ENCODE measurements around the gene SUGCT.
"Not testable (repeated sequence)": the region's sequence is repeated elsewhere in the genome, so short reads cannot be mapped to it uniquely, and the experiment has no call there.

The SUGCT gene

DNA sequence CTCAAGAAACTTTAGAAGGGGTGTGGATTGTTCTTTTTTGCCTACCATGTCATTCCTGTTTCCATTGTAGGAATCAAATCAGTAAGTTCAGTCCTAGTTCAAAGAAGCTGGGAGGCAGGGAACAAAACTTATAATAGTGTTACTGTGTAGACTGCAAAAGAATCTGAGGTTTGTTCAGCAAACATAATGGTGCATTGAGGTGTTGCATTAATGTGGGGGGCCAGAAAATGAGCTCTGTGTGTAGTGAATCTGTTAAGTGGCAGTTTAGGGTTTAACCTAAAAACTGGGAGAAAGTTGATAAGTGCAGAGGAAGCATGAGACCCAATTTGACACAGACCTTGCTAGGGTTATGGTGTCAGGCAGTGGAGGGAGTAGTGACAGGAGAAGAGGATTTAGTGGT lies 197.7 kb downstream of the SUGCT start:
- no peak for DNase-seq

- DNase-seq = no peak
These were observed 207.0 kb downstream of the SUGCT start for GRCh38 chr7:40341836-40342235.

GRCh38 chr7:40346554-40346953 lies 211.7 kb downstream of the SUGCT start:
- no peak for DNase-seq

DNA sequence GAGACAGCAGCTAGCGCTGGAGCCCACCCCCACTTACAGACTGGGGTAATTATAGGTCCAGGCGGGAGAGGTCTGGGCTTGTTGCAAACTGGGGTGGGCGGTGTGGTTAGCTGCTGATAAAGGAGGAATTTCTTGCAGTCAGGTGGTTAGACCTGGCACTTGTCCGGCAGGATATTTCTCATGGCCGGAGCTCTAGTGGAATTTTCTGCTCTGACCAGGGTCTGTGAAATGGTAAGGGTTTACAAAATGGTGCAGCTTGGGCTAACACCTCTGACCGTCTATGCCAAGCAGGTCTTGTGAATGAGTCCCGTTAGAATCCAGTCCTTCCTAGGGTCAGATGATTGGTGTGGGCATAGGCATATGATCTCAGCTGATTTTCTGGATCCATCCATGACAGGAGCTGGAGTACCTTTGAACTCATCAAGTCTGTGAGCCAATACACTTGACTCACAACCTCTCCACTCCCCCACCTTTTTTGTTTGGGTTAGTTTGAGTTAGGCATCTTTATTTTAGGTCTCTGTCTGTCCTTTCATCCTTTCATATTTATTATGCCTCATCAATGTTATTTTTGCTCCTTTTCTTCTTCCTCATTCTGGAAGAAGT lies 213.4 kb downstream of the SUGCT start:
- no peak for DNase-seq

- no peak for DNase-seq
These were observed 215.3 kb downstream of the SUGCT start for GRCh38 chr7:40350100-40350499.

GRCh38 chr7:40354711-40355110 lies 219.9 kb downstream of the SUGCT start:
- DNase-seq = no peak

DNA sequence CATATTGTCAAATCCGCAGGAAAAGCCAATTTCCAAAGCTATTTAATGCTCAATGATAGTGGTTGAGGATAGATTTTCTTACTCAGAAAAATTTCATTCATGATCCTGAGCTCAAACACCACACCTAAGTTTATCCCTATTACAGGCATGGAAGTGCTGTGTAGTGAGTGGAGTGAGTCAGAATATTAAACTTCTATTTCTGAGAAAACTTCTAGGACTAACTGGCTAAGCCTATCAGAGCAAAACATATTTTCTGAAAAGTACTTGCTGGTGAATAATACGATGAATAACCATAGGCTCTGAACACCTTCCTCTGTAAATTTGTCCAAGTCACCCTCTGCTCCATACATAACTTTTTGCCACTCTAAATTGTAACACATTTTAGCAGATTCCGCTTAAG lies 221.5 kb downstream of the SUGCT start:
- no peak for DNase-seq

- no peak for DNase-seq
These were observed 222.3 kb downstream of the SUGCT start for GRCh38 chr7:40356871-40357709.

DNA sequence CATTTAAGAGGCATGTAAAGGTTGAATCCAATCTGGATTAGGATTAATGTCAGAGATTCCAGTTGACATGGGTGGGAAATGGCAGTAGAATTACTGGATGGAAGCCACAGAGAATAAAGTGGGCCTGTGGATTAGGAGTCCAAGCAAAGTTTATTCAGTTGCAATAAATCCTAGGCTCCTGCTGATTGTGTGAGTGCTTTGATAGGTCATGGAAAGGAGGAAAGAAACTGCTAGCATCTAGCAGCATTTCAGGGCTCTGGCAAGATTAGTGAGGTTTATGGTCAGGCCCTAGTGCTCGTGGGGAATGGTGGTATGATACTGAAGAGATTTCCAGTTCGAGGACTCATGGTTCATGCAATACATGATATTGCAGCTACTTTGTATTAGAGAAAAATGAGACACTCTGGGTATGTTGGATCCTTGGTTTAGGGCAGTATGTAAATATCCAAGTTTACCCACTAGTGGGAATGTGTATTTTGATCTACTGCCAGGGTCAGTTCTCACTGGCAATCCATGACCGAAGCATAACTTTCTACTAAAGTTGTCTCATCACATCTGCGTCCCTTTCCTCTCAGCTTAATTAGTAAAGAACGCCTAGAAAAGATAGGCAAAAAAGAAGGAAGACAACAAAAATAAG lies 235.0 kb downstream of the SUGCT start:
- DNase-seq = no peak

DNA sequence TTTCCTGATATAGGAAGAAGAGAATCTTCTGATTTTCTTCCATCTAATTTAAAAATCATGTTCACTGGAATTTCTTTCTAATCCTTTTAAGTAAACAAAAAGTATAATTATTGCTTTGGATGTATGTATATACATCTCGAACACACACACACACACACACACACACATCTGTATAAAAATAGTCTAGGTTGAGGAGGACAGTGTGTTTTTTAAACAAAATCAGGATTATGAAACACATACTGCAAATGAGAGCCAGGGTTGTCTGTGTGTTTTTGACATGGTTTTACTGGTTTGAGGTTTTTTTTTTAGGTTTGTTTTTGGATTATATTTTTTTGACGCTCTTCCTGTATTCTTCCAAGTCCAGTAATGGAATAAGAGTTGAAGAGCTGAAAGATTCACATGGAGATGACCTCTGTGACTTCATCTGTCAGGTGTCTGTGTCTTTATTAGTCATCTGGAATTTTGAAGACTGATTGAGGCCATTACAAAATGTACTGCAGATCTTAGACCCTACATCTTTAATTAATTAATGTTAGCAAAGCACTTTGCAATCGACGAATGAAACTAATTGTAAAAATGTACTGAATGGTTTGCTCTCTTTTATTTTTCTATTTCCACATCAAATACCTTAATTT lies 237.1 kb downstream of the SUGCT start:
- no peak for DNase-seq

GRCh38 chr7:40374575-40374974 lies 239.8 kb downstream of the SUGCT start:
- no peak for DNase-seq

DNA sequence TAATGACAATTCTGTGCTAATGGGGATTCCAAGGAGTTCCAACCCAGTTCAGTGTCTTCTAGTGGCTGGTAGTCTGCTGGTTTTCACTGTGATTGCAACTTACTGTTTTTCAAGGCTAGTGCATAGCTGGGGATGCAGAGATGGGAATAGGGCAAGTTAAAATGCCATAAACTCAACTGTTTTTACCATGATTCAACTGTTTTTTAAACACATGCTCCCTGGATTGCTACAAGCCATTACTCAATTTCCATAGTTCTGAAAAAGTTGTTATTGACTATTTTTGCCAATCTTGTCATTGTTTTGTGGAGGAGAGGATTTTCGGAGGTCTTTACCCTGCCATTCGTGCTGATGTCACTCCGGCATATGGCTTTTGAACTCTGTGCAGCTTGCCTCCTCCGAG lies 245.3 kb downstream of the SUGCT start:
- no peak for DNase-seq

GRCh38 chr7:40382145-40382544 lies 247.3 kb downstream of the SUGCT start:
- DNase-seq = no peak

DNA sequence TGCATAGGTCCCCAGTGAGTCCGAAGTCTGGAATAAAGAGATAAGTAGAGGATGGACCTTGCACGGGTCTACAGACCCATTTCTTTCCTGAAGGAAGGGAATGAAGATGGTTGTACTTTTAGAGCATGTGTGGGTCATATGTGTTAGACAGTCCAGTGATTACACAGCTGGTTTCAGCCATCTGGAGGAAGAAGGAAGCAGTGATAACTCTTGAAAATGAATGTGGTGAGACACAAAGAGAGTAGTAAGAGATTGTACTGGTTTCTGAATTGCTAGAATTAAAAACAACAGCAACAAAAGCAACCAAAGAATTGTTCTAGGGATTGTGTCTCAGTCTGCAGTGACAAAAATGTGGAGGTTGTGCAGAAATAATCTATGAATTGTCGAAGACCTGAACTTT lies 258.9 kb downstream of the SUGCT start:
- DNase-seq = no peak

DNA sequence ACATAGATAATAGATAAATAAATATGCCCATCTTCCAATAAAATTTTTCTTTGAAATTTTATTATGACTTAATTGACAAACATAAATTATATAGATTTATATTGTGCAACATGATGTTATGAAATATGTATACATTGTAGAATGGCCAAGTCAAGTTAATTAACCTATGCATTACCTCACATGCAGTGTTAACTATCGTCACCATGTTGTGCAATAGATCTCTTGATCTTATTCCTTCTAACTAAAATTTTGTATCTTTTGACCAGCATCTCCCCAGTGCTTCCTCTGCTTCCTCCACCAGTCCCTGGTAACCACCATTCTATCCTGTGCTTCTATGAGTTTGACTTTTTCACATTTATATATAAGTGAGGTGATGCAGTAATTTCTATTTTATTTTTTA lies 259.6 kb downstream of the SUGCT start:
- DNase-seq = no peak

DNA sequence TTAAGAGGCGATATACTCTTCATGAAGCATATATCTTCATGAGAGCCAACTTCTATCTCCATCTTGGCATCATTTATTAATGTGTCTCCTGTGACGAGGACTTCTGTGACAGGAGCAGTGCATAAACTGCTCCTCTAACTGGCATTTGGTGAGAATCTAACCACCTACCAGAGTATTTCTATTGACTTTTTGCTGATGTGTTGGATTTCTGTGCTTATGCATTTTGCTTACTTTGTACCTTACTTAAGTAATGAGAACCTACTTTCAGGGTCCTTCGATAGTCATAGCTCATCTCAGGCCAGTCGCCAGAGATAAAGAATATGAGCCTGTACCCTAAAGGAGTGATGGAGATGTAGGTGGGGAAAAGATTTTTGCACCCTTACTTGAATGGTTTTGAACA lies 265.7 kb downstream of the SUGCT start:
- DNase-seq = no peak

GRCh38 chr7:40401406-40401805 lies 266.6 kb downstream of the SUGCT start:
- DNase-seq = no peak

- no peak for DNase-seq
These were observed 267.9 kb downstream of the SUGCT start for GRCh38 chr7:40402661-40403060.

DNA sequence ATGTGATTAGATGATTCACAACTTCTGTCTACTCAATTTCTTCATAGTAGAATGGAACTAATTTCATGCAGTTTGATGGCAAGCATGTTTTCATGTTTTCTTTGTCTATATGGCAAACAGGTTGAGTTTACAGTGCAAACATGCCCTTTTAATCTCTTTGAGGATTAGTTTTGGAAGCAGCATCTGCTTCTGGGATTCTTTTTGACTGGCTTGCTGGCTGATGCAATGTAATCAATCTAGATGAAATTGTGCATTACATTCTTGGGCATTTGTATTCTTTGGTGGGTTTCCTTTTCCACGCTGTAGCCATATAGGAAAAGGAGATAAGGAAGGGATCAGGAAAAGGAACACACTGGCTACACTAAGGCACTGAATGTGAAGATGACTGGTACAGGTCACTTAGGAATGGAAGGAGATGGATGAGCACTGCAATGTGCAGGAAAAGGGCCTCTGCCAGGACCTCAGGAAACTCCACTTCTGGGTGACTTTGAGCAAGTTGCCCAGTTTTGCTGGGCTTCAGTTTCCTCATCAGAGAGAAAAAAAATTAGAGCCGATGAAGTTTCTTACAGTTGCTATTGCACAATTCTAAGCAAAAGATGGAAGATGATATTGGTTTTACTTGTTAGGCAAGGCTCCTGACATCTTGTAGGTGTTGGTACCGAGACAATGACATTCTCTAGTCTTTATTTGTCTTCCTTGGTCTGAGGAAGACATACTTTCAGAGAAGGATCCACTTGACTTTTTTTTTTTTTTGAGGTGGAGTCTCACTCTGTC lies 269.1 kb downstream of the SUGCT start:
- DNase-seq = no peak

GRCh38 chr7:40405991-40406390 lies 271.2 kb downstream of the SUGCT start:
- DNase-seq = no peak

GRCh38 chr7:40412323-40412722 lies 277.5 kb downstream of the SUGCT start:
- DNase-seq = no peak

- DNase-seq = not testable (repeated sequence)
These were observed 279.9 kb downstream of the SUGCT start for GRCh38 chr7:40414704-40415103.

GRCh38 chr7:40418448-40418847 lies 283.6 kb downstream of the SUGCT start:
- no peak for DNase-seq

All from activated CD4-positive, alpha-beta T cell treated with anti-CD3 and anti-CD28 coated beads for 1 hour (primary cell).